A549 (cell line): ENCODE data around the gene ELOVL6.

Source experiments
- BCL3 ChIP-seq: fragments of >200 bp; sonication (Bioruptor Twin); formaldehyde crosslinking; IDR thresholded peaks from 3 replicates; pipeline ENCODE4 v1.6.1; 2016
- CHD2 ChIP-seq: fragments of 150-350 bp; IDR thresholded peaks from 2 replicates; pipeline ENCODE4 v1.6.1; 2014; ENCODE audit warnings: low read length; ENCODE audit not compliant: partially characterized antibody
- CHD4 ChIP-seq: fragments of 200-600 bp; sonication (generic); IDR thresholded peaks from 2 replicates; pipeline ENCODE4 v1.6.1; 2016; ENCODE audit warnings: antibody characterized with exemption, mild to moderate bottlenecking, borderline replicate concordance
- JUN ChIP-seq, 2 experiments: fragments of >200 bp; sonication (Bioruptor Twin); formaldehyde crosslinking; IDR thresholded peaks; 2 replicates in 1 of 2; 3 replicates in 1 of 2; pipeline ENCODE4 v1.6.1; 2016 to 2017
- MAFK ChIP-seq: fragments of 450-650 bp; IDR thresholded peaks from 2 replicates; pipeline ENCODE4 v1.6.1; 2014; ENCODE audit not compliant: partially characterized antibody
- MAZ ChIP-seq: fragments of 150-350 bp; IDR thresholded peaks from 2 replicates; pipeline ENCODE4 v1.6.1; 2014; ENCODE audit warnings: antibody characterized with exemption, low read depth, low read length, borderline replicate concordance
- MYC ChIP-seq: IDR thresholded peaks from 2 replicates; pipeline ENCODE4 v1.6.1; 2012; ENCODE audit warnings: mild to moderate bottlenecking, inconsistent platforms, low read length, improper control_type of control experiment, borderline replicate concordance
- RAD21 ChIP-seq, 2 experiments: fragments of >200 bp in 1 of 2; sonication (Bioruptor Twin) in 1 of 2; formaldehyde crosslinking in 1 of 2; IDR thresholded peaks in 1 of 2; conservative IDR thresholded peaks in 1 of 2; 2 replicates in 1 of 2; 3 replicates in 1 of 2; pipeline ENCODE4 v1.6.1; 2012 to 2018; ENCODE audit warnings: inconsistent platforms in 1 of 2
- RFX5 ChIP-seq: fragments of 450-650 bp; IDR thresholded peaks from 2 replicates; pipeline ENCODE4 v1.7.1; 2014; ENCODE audit warnings: antibody characterized with exemption, mild to moderate bottlenecking, moderate library complexity
- RNF2 ChIP-seq: fragments of 200-600 bp; sonication (generic); IDR thresholded peaks from 2 replicates; pipeline ENCODE4 v1.6.1; 2016; ENCODE audit warnings: low read depth, mild to moderate bottlenecking, antibody characterized with exemption, moderate library complexity, borderline replicate concordance
- SREBF2 ChIP-seq: fragments of 450-650 bp; IDR thresholded peaks from 2 replicates; pipeline ENCODE4 v1.6.1; 2014; ENCODE audit warnings: mild to moderate bottlenecking, moderate library complexity
- ZC3H11A ChIP-seq: fragments of 450-650 bp; IDR thresholded peaks from 2 replicates; pipeline ENCODE4 v1.6.1; 2014; ENCODE audit warnings: antibody characterized with exemption, mild to moderate bottlenecking
- TF ChIP-seq, protein P1 (sequence below): fragments of >200 bp; sonication (Bioruptor Twin); formaldehyde crosslinking; IDR thresholded peaks from 3 replicates; pipeline ENCODE4 v1.5.1; 2016
- TF ChIP-seq, protein P2 (sequence below): fragments of 200-600 bp; sonication (generic); IDR thresholded peaks from 2 replicates; pipeline ENCODE4 v1.6.1; 2016; ENCODE audit warnings: antibody characterized with exemption, mild to moderate bottlenecking, moderate library complexity

GRCh38 chr4:110170861-110171260, 27.6 kb downstream of the ELOVL6 start:
- TF ChIP-seq BCL3 (no peak), CHD2 (no peak), RNF2 (no peak), RFX5 (no peak), MAFK (no peak), CHD4 (no peak), SREBF2 (no peak), ZC3H11A (no peak), RAD21 (conservative IDR thresholded peaks at IDR 0.05 in 1 of 2, IDR thresholded peaks at IDR 0.05 in 1 of 2) (no peak), JUN (IDR thresholded peaks at IDR 0.05) (no peak), MAZ (no peak), MYC (no peak)
- TF ChIP-seq, protein P1, sequence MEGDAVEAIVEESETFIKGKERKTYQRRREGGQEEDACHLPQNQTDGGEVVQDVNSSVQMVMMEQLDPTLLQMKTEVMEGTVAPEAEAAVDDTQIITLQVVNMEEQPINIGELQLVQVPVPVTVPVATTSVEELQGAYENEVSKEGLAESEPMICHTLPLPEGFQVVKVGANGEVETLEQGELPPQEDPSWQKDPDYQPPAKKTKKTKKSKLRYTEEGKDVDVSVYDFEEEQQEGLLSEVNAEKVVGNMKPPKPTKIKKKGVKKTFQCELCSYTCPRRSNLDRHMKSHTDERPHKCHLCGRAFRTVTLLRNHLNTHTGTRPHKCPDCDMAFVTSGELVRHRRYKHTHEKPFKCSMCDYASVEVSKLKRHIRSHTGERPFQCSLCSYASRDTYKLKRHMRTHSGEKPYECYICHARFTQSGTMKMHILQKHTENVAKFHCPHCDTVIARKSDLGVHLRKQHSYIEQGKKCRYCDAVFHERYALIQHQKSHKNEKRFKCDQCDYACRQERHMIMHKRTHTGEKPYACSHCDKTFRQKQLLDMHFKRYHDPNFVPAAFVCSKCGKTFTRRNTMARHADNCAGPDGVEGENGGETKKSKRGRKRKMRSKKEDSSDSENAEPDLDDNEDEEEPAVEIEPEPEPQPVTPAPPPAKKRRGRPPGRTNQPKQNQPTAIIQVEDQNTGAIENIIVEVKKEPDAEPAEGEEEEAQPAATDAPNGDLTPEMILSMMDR = no peak
- TF ChIP-seq, protein P2, sequence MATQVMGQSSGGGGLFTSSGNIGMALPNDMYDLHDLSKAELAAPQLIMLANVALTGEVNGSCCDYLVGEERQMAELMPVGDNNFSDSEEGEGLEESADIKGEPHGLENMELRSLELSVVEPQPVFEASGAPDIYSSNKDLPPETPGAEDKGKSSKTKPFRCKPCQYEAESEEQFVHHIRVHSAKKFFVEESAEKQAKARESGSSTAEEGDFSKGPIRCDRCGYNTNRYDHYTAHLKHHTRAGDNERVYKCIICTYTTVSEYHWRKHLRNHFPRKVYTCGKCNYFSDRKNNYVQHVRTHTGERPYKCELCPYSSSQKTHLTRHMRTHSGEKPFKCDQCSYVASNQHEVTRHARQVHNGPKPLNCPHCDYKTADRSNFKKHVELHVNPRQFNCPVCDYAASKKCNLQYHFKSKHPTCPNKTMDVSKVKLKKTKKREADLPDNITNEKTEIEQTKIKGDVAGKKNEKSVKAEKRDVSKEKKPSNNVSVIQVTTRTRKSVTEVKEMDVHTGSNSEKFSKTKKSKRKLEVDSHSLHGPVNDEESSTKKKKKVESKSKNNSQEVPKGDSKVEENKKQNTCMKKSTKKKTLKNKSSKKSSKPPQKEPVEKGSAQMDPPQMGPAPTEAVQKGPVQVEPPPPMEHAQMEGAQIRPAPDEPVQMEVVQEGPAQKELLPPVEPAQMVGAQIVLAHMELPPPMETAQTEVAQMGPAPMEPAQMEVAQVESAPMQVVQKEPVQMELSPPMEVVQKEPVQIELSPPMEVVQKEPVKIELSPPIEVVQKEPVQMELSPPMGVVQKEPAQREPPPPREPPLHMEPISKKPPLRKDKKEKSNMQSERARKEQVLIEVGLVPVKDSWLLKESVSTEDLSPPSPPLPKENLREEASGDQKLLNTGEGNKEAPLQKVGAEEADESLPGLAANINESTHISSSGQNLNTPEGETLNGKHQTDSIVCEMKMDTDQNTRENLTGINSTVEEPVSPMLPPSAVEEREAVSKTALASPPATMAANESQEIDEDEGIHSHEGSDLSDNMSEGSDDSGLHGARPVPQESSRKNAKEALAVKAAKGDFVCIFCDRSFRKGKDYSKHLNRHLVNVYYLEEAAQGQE = no peak
